Cerebellar cortex (tissue), 1 donor: ENCODE measurements around the gene CCL15.
"Not testable (repeated sequence)": the region's sequence is repeated elsewhere in the genome, so short reads cannot be mapped to it uniquely, and the experiment has no call there.

Source experiments
- DNase-seq: peaks from one replicate; pipeline ENCODE4 v3.0.0-alpha.2; 2015; ENCODE audit warnings: low spot score

CCL15 gene

DNA sequence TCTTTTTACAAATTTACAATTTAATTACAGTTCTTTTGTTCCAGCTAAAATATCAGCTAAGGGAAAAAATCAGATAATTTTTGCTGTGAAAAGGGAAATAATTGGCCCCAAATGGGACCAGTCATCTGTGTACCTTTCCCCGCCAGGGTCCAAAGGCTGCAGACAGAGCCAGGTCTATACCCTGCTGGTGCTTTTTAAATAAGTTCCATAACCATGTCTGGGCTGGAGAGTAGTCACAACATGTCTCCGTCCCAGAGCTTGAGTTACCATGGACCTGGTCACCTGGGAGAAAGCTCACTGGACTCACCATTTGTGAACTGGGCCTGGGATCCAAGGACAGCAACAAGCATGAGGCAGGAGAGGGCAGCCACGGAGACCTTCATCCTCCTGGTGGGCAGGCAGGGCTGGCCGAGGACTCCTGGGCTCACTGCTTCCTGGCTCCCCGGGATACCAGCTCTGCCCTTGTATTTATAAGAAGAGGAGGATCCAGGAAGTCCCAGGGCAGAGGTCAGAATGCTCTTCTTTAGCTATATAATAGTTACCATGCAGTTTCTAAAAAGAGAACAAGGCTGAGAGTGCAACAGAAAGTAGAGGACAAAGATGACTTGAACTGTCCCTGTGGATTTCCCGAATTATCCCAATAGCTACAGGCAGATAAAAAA, at the start of gene CCL15:
CCL15 (minus strand) TSS at position 444 of the 662 bp plus-strand sequence; CDS start at position 383, 61 bp downstream.
- no peak for DNase-seq

GRCh38 chr17:36049643-36050042, 48.3 kb upstream of the CCL15 start:
- DNase-seq = no peak

DNA sequence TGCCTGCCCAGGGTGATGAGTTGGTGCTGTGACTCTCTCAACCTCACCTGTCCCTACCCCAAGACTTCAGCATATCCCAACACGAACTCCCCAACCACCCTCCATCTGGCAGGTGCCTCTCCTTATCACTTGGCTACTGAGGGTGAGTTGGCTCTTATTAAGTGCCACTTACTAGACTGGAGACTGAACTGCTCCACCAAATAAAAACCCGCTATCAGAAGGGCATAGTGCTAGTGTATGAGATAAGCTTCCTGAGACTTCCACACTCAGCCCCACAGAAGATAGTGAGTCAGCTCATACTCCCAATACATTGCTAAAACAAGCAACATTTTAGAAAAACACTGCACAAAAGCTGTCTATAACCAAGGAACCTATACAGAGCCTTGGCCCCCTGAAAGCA, 46.7 kb upstream of the CCL15 start:
- DNase-seq = no peak

- no peak for DNase-seq
Measured at GRCh38 chr17:36036235-36036634, 34.9 kb upstream of the CCL15 start.

- DNase-seq = no peak
Measured at GRCh38 chr17:36034127-36034526, 32.8 kb upstream of the CCL15 start.

- DNase-seq = no peak
Measured at GRCh38 chr17:36030956-36031355, 29.6 kb upstream of the CCL15 start.

GRCh38 chr17:36027761-36028160, 26.4 kb upstream of the CCL15 start:
- DNase-seq = no peak

DNA sequence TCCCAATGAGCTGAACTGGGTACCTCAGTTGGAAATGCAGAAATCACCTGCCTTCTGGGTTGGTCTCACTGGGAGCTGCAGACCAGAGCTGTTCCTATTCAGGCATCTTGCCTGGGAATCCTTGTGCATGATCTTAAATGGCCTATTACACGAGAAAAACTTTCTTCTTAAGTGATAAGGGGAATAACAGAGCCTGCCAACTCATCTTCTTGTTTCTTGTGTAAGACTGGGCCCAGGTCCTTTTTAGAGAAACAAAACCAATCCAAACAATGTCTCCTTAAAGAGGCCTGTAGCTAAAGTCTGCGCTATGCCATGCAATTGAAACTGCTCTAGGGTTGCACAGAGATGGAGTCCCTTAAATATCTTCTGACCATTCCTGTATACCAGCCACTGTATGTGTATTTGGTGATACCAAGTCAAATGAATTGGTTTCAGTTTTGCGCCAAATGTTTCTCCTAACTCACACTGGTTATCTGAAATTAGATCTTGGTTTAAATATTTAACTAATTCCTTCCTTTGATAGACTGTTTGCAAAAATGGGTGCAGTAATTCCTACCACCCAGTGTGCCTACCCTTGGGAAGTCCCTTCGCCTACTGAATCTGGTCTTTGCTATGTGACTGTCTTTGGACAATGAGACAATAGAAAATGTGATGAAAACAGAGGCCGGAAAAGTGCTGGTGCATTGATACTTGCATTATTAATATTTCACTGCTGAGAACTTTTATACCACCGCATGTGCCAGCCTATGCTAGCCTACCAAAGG, 22.9 kb upstream of the CCL15 start:
- DNase-seq = no peak

- no peak for DNase-seq
Measured at GRCh38 chr17:36019423-36019822, 18.1 kb upstream of the CCL15 start.

GRCh38 chr17:36017799-36018198, 16.4 kb upstream of the CCL15 start, which contains the start of gene CCL23:
Gene CCL23, minus strand, starts transcription at chr17:36017972. Its CDS starts 75 bp downstream, at chr17:36017897.
- DNase-seq = no peak

- DNase-seq = no peak
Measured at GRCh38 chr17:36016555-36016954, 15.2 kb upstream of the CCL15 start.

DNA sequence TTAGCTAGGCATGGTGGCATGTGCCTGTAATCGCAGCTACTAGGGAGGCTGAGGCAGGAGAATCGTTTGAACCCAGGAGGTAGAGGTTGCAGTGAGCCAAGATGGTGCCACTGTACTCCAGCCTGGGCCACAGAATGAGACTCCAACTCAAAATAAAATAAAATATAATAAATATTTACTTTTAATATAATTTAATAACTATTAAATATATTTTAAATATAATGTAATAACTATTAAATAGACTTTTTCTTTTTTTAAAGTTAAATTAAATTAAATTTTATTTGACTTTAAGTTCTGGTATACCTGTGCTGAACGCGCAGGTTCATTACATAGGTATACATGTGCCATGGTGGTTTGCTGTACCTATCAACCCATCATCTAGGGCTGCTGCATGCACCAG, 14.5 kb upstream of the CCL15 start:
- not testable (repeated sequence) for DNase-seq

DNA sequence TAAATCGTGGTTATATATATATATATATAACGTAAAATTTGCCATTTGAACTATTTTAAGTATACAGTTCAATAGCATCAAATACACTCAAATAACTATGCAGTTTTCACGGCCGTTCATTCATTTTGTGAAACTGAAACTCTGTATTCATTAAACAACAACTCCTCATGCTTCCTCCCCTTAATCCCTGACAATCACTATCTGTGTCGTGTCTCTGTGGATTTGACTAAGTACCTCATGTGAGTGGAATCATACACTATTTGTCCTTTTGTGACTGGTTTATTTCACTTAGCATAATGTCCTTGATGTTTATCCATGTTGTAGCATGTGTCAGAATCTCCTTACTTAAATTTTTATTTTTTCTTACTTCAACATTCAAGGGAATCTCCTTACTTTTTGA, 13.6 kb upstream of the CCL15 start:
- DNase-seq = no peak

- DNase-seq = no peak
Measured at GRCh38 chr17:36011201-36011600, 9.8 kb upstream of the CCL15 start.

- peak; percentile 35 for DNase-seq
Measured at GRCh38 chr17:36008998-36009665, 7.8 kb upstream of the CCL15 start.

DNA sequence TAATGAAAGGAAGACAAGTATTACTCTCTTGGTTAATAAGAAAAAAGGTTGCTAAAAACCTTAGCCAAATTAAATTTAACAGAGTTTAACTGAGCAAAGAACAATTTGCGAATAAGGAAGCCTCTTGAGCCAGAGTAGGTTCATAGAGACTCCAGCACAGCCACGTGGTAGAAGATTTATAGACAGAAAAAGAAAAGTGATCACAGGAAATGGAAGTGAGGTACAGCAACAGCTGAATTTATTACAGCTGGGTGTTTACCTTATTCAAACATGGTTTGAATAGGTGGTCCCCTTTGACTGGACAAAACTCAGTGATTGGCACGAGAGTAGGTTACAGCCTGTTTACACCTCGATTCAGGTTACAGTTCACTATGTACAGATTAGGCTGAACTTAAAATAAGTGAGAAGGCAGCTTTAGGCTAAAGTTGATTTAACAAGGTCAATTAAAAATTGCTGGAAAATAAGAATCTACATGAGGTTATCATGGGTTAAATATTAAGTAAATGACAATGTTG, 3.3 kb upstream of the CCL15 start:
- DNase-seq = no peak

GRCh38 chr17:36002631-36003030, 1.3 kb upstream of the CCL15 start:
- DNase-seq = no peak

GRCh38 chr17:36001862-36002603, 680 bp upstream of the CCL15 start:
- no peak for DNase-seq

- DNase-seq = no peak
Measured at GRCh38 chr17:36000732-36001109, 632 bp downstream of the CCL15 start.

GRCh38 chr17:35998756-35999155, 2.6 kb downstream of the CCL15 start:
- no peak for DNase-seq

DNA sequence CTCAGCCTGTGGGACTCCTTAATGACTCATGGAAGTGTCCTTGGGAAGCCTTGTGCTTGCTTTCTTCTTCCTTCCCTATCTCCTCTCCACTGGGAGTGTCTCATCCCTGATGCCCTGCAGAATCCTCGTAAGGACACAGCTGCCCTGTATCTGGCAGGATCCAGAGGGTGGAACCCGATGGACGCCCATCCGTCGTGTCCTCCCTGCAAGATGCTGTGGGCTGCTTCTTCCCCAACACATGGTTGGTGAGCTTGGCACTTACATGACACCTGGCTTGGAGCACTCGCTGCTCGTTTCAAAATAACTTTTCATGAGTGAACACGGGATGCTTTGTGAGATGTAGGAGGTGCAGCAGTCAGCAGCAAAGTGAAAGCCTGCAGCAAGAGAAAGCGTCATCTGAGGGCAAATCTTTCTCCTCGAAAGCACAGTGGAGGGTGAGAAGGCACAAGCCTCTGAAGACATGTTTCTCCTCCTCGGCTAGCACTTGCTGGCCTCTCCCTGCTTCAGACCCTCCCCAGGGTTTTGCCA, 3.3 kb downstream of the CCL15 start:
- DNase-seq = no peak

- not testable (repeated sequence) for DNase-seq
Measured at GRCh38 chr17:35995346-35995745, 6.0 kb downstream of the CCL15 start.
